Endothelial cell of umbilical vein (primary cell): ENCODE measurements around the gene RBMS1. TPM values are rescaled to one million over a fixed set of nuclear protein-coding genes. Genes with fewer than 3 reads are reported as not detected.

Experiments used
- BruUV-seq: library from RNA; stranded (reverse); fragments of 400-500 nt; replicated peaks from 2 replicates; lab custom pipeline; 2021; lab: Mats Ljungman, UMichigan
- CTCF ChIA-PET: fragments of 300-600, 350-600 bp; sonication (Branson Sonifier 250); formaldehyde crosslinking; loops from one replicate; lab custom pipeline; 2021; ENCODE audit warnings: antibody characterized with exemption, inconsistent platforms; lab: Charles Lee
- POLR2A ChIA-PET: fragments of 300-600, 350-600 bp; sonication (Branson Sonifier 250); formaldehyde crosslinking; loops from one replicate; lab custom pipeline; 2021; ENCODE audit warnings: antibody characterized with exemption, inconsistent platforms; lab: Charles Lee
- DNase-seq: peaks from one replicate; pipeline ENCODE4 v3.0.0-alpha.2; 2011; ENCODE audit warnings: low read depth, low spot score
- FAIRE-seq: peaks from 2 replicates; lab custom pipeline; 2011; peaks lifted over from hg19 to GRCh38; lab: Jason Lieb, UNC
- H2AFZ ChIP-seq: 2 replicates; pipeline ENCODE4 v1.6.0; 2012; ENCODE audit warnings: low read depth, low read length, control low read depth, inconsistent platforms
- H3K27ac ChIP-seq: 2 replicates; pipeline ENCODE4 v1.5.1; 2011; ENCODE audit warnings: low read depth, mild to moderate bottlenecking, control low read depth, low read length, moderate library complexity; ENCODE audit not compliant: insufficient read depth
- H3K27me3 ChIP-seq, 2 experiments: 2 replicates each; pipeline versions ENCODE4 v1.6.0 to v1.6.1; 2011; ENCODE audit warnings: low read length in 2 of 2, mixed read lengths in 1 of 2; ENCODE audit not compliant: control insufficient read depth in 2 of 2, insufficient read depth in 2 of 2
- H3K36me3 ChIP-seq, 2 experiments: 2 replicates in 1 of 2; 3 replicates in 1 of 2; pipeline ENCODE4 v1.5.1; 2011; ENCODE audit warnings: low read length in 2 of 2, mild to moderate bottlenecking in 1 of 2, moderate library complexity in 1 of 2; ENCODE audit not compliant: control insufficient read depth in 2 of 2, insufficient read depth in 2 of 2; ENCODE audit errors: extremely low read depth in 1 of 2
- H3K4me1 ChIP-seq: 3 replicates; pipeline ENCODE4 v1.5.1; 2011; ENCODE audit warnings: mild to moderate bottlenecking, low read length; ENCODE audit not compliant: control insufficient read depth, insufficient read depth; ENCODE audit errors: extremely low read depth
- H3K4me2 ChIP-seq: 2 replicates; pipeline ENCODE4 v1.6.1; 2011; ENCODE audit warnings: low read length, control low read depth, mixed read lengths; ENCODE audit not compliant: insufficient read depth
- H3K4me3 ChIP-seq, 3 experiments: fragments of 200-600 bp in 1 of 3; sonication (generic), shearing (Covaris generic) in 1 of 3; replicated peaks in 1 of 3; 2 replicates each; pipeline ENCODE4 v1.5.1; 2011 to 2016; ENCODE audit warnings: control low read depth in 3 of 3, low read length in 3 of 3, mild to moderate bottlenecking in 2 of 3, inconsistent platforms in 1 of 3, low read depth in 1 of 3, moderate library complexity in 1 of 3; ENCODE audit not compliant: insufficient read depth in 1 of 3
- H3K79me2 ChIP-seq: 2 replicates; pipeline ENCODE4 v1.6.0; 2012; ENCODE audit warnings: low read length, inconsistent platforms; ENCODE audit not compliant: control insufficient read depth, insufficient read depth
- H3K9ac ChIP-seq: replicated peaks from 2 replicates; pipeline ENCODE3; 2011; ENCODE audit warnings: low read length, control low read depth; ENCODE audit not compliant: insufficient read depth; ENCODE audit errors: extremely low read depth
- H3K9me1 ChIP-seq: replicated peaks from 3 replicates; pipeline ENCODE4 v1.6.0; 2011; ENCODE audit warnings: mild to moderate bottlenecking, low read length; ENCODE audit not compliant: control insufficient read depth, insufficient read depth; ENCODE audit errors: extremely low read depth
- H3K9me3 ChIP-seq: replicated peaks from 2 replicates; pipeline ENCODE4 v1.5.1; 2012; ENCODE audit warnings: low read length, inconsistent platforms; ENCODE audit not compliant: control insufficient read depth, insufficient read depth
- H4K20me1 ChIP-seq: replicated peaks from 2 replicates; pipeline ENCODE3; 2011; ENCODE audit warnings: mild to moderate bottlenecking, low read length; ENCODE audit not compliant: control insufficient read depth, insufficient read depth; ENCODE audit errors: extremely low read depth
- CTCF ChIP-seq, 2 donors: IDR thresholded peaks; 1 replicate in 1 of 2; 2 replicates in 1 of 2; pipeline ENCODE4 v1.5.1; 2011; ENCODE audit warnings: low read length in 2 of 2, mild to moderate bottlenecking in 2 of 2, moderate library complexity in 2 of 2, control low read depth in 1 of 2, inconsistent platforms in 1 of 2, low read depth in 1 of 2; ENCODE audit not compliant: insufficient read depth in 1 of 2; ENCODE audit errors: extremely low read depth in 1 of 2
- FOS ChIP-seq: IDR thresholded peaks from 2 replicates; pipeline ENCODE4 v1.6.1; 2011; ENCODE audit warnings: mild to moderate bottlenecking, low read length, moderate library complexity, borderline replicate concordance; ENCODE audit not compliant: insufficient read depth
- GATA2 ChIP-seq: IDR thresholded peaks from 2 replicates; pipeline ENCODE4 v1.7.0; 2011; ENCODE audit warnings: low read depth, mild to moderate bottlenecking, moderate library complexity, mixed read lengths, low read length; ENCODE audit not compliant: insufficient read length, insufficient read depth
- JUN ChIP-seq: IDR thresholded peaks from 2 replicates; pipeline ENCODE4 v1.6.1; 2011; ENCODE audit warnings: borderline replicate concordance, low read depth; ENCODE audit not compliant: insufficient read length, insufficient read depth
- MYC ChIP-seq: IDR thresholded peaks from one replicate; pipeline ENCODE4 v1.6.1; 2011; ENCODE audit warnings: mild to moderate bottlenecking, low read depth, low read length
- POLR2A ChIP-seq: IDR thresholded peaks from 2 replicates; pipeline ENCODE4 v1.6.1; 2012; ENCODE audit warnings: low read depth, mild to moderate bottlenecking, control low read depth, low read length
- POLR2AphosphoS5 ChIP-seq: IDR thresholded peaks from 2 replicates; pipeline ENCODE4 v1.6.1; 2012; ENCODE audit warnings: low read depth, mild to moderate bottlenecking, control low read depth, low read length, moderate library complexity; ENCODE audit not compliant: insufficient read depth
- dilution Hi-C: fragments of 300-500 bp; cut with MboI; formaldehyde crosslinking; loops from one replicate; pipeline ENCODE4 v1.15.0; 2019; ENCODE audit warnings: low sequenced_read_pairs; ENCODE audit not compliant: extremely low pct_ligation_motif_present
- intact Hi-C: fragments of 100-400 bp; cut with micrococcal nuclease; formaldehyde crosslinking; loops from one replicate; pipeline ENCODE4 v1.10.0; 2022
- polyA plus RNA-seq, 4 experiments: library from polyadenylated mRNA; depleted of rRNA in 3 of 4; stranded (reverse) in 3 of 4; unstranded in 1 of 4; fragments of >200 nt; gene quantifications; 2 replicates each; pipeline versions ENCODE4 v1.2.1 to v1.2.3, GENCODE V29; 2011 to 2012; ENCODE audit warnings: missing spikeins in 1 of 4
- total RNA-seq: library from RNA; stranded (reverse); gene quantifications from 2 replicates; pipeline ENCODE4 v1.2.3, GENCODE V29; 2021
- TF ChIP-seq, protein P1 (sequence below): IDR thresholded peaks from 2 replicates; pipeline ENCODE4 v1.6.1; 2011; ENCODE audit not compliant: insufficient read depth, insufficient read length

Gene RBMS1
- total and polyA plus RNA-seq, 2 donors (not counting 3 experiments of a cell fraction or from before 2014, with no cell fraction given), result 60.0 to 93.3 TPM

GRCh38 chr2:160454070-160454797 lies 39.4 kb downstream of the RBMS1 start:
- Histone ChIP-seq H3K4me3 (no peak overlapping the region), H3K79me2 (peaks cover 60% of the 10 kb centered on the region), H3K36me3 (no peaks in the 10 kb centered on the region), H3K9me3 (no peaks in the 10 kb centered on the region), H2AFZ (no peak overlapping the region), H3K4me1 (peaks cover 23% of the 10 kb centered on the region), H3K9me1 (no peaks in the 10 kb centered on the region), H4K20me1 (no peaks in the 10 kb centered on the region), H3K9ac (no peak overlapping the region), H3K27me3 (no peaks in the 10 kb centered on the region), H3K4me2 (peak overlapping the region; percentile 7), H3K27ac (no peak overlapping the region)
- dilution Hi-C loops (no loop called here), intact Hi-C loops (loop anchor here (2.0 kb wide), 1 partner anchor 39 kb away; the partner anchor contains the start of gene RBMS1)
- TF ChIP-seq POLR2A (no peak), POLR2AphosphoS5 (no peak), GATA2 (no peak), CTCF (IDR thresholded peaks at IDR 0.05; ENCODE audit: extremely low read depth in 1 of 2, insufficient read depth in 1 of 2, low read depth in 1 of 2, low read length in 2 of 2) (no peak), JUN (no peak), MYC (no peak), FOS (no peak)
- TF ChIP-seq, protein P1, sequence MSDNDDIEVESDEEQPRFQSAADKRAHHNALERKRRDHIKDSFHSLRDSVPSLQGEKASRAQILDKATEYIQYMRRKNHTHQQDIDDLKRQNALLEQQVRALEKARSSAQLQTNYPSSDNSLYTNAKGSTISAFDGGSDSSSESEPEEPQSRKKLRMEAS, result no peak
- CTCF ChIA-PET, result no interaction called here
- POLR2A ChIA-PET, result no interaction called here
- no TSS peak for BruUV-seq
- DNase-seq (peak; percentile 35), FAIRE-seq (peak; percentile 74)
